Caco-2 (cell line): ENCODE data around the gene HOXB9. TPM values are rescaled to one million over a fixed set of nuclear protein-coding genes. Genes with fewer than 3 reads are reported as not detected.

Experiments
- BruUV-seq: library from RNA; stranded (reverse); fragments of 400-500 nt; replicated peaks from 2 replicates; lab custom pipeline; 2021; lab: Mats Ljungman, UMichigan
- CTCF ChIA-PET: fragments of 300-600 bp; sonication (Branson Sonifier 250); formaldehyde crosslinking; loops from one replicate; lab custom pipeline; 2022; ENCODE audit warnings: antibody characterized with exemption; lab: Charles Lee
- POLR2A ChIA-PET: fragments of 300-600 bp; sonication (Branson Sonifier 250); formaldehyde crosslinking; loops from one replicate; lab custom pipeline; 2022; ENCODE audit warnings: antibody characterized with exemption; lab: Charles Lee
- DNase-seq, 2 experiments: peaks; one replicate each; pipeline versions ENCODE4 v3.0.0 to v3.0.0-alpha.2; 2020 to 2022
- H3K27me3 ChIP-seq: replicated peaks from 2 replicates; pipeline ENCODE4 v1.6.0; 2011; ENCODE audit warnings: low read length; ENCODE audit not compliant: control insufficient read depth, insufficient read depth
- H3K36me3 ChIP-seq: 2 replicates; pipeline ENCODE4 v1.5.1; 2011; ENCODE audit warnings: low read length; ENCODE audit not compliant: control insufficient read depth, insufficient read depth
- H3K4me1 ChIP-seq: fragments of 250-450 bp; sonication (Bioruptor Pico); 2 replicates; pipeline ENCODE4 v1.5.1; 2020; ENCODE audit warnings: mild to moderate bottlenecking
- H3K4me3 ChIP-seq: 2 replicates; pipeline ENCODE4 v1.5.1; 2011; ENCODE audit warnings: low read depth, mild to moderate bottlenecking, control low read depth, low read length
- H3K9me3 ChIP-seq: fragments of 250-450 bp; sonication (Bioruptor Pico); 2 replicates; pipeline ENCODE4 v1.5.1; 2020; ENCODE audit warnings: mild to moderate bottlenecking, moderate library complexity
- H3K27ac Mint-ChIP-seq: one replicate; pipeline ENCODE4 v1.8.0; 2022; ENCODE audit warnings: mixed read lengths; ENCODE audit not compliant: unreplicated experiment
- H3K27me3 Mint-ChIP-seq: one replicate; pipeline ENCODE4 v1.8.0; 2022; ENCODE audit warnings: mixed read lengths; ENCODE audit not compliant: insufficient read depth, unreplicated experiment
- H3K36me3 Mint-ChIP-seq: one replicate; pipeline ENCODE4 v1.8.0; 2022; ENCODE audit warnings: mild to moderate bottlenecking, mixed read lengths; ENCODE audit not compliant: insufficient read depth, unreplicated experiment
- H3K4me1 Mint-ChIP-seq: one replicate; pipeline ENCODE4 v1.8.0; 2022; ENCODE audit warnings: low read depth, mixed read lengths; ENCODE audit not compliant: unreplicated experiment
- H3K4me3 Mint-ChIP-seq: one replicate; pipeline ENCODE4 v1.8.0; 2022; ENCODE audit warnings: mild to moderate bottlenecking, moderate library complexity, mixed read lengths; ENCODE audit not compliant: unreplicated experiment
- H3K9me3 Mint-ChIP-seq: one replicate; pipeline ENCODE4 v1.8.0; 2022; ENCODE audit warnings: mixed read lengths; ENCODE audit not compliant: unreplicated experiment
- intact Hi-C: fragments of 100-400 bp; cut with micrococcal nuclease; formaldehyde crosslinking; loops from one replicate; pipeline ENCODE4 v1.10.0; 2022; ENCODE audit not compliant: unreplicated experiment
- total RNA-seq: library from RNA; stranded (reverse); gene quantifications from 2 replicates; pipeline ENCODE4 v1.2.3, GENCODE V29; 2022
- TF ChIP-seq, protein P1 (sequence below), 2 experiments: fragments of 200-600 bp in 1 of 2; IDR thresholded peaks; 1 replicate in 1 of 2; 2 replicates in 1 of 2; pipeline versions ENCODE4 v1.5.1 to v1.8.0; 2011 to 2022; ENCODE audit warnings: antibody characterized with exemption in 1 of 2, control low read depth in 1 of 2, inconsistent platforms in 1 of 2, low read depth in 1 of 2, low read length in 1 of 2, mild to moderate bottlenecking in 1 of 2, moderate library complexity in 1 of 2; ENCODE audit not compliant: insufficient read depth in 1 of 2, severe bottlenecking in 1 of 2, unreplicated experiment in 1 of 2

The HOXB9 gene
- total RNA-seq, 1 experiment from 2014 or later = 4.5 TPM

GRCh38 chr17:48575673-48576478 is 50.3 kb downstream of the HOXB9 start:
- TSS peak; percentile 28 for BruUV-seq
- H3K4me1 ChIP-seq = peaks cover 30% of the 10 kb centered on the region
- ChIA-PET POLR2A (no interaction called here), CTCF (interaction anchor here (1.0 kb wide), 1 partner anchor 20 kb away, joined by 3 read pairs; no protein-coding TSS in a partner anchor)
- peaks cover 4% of the 10 kb centered on the region for H3K36me3 Mint-ChIP-seq
- no peak overlapping the region for H3K4me3 Mint-ChIP-seq
- no peaks in the 10 kb centered on the region for H3K36me3 ChIP-seq
- no peaks in the 10 kb centered on the region for H3K9me3 Mint-ChIP-seq
- DNase-seq = no peak
- no peaks in the 10 kb centered on the region for H3K9me3 ChIP-seq
- no peak overlapping the region for H3K4me3 ChIP-seq
- intact Hi-C loops = no loop called here
- peaks cover 12% of the 10 kb centered on the region for H3K27me3 Mint-ChIP-seq
- peaks cover 22% of the 10 kb centered on the region for H3K4me1 Mint-ChIP-seq
- peaks cover 2% of the 10 kb centered on the region; the same call in 1 of the 2 replicates for H3K27me3 ChIP-seq
- H3K27ac Mint-ChIP-seq = no peak overlapping the region
- TF ChIP-seq, protein P1, sequence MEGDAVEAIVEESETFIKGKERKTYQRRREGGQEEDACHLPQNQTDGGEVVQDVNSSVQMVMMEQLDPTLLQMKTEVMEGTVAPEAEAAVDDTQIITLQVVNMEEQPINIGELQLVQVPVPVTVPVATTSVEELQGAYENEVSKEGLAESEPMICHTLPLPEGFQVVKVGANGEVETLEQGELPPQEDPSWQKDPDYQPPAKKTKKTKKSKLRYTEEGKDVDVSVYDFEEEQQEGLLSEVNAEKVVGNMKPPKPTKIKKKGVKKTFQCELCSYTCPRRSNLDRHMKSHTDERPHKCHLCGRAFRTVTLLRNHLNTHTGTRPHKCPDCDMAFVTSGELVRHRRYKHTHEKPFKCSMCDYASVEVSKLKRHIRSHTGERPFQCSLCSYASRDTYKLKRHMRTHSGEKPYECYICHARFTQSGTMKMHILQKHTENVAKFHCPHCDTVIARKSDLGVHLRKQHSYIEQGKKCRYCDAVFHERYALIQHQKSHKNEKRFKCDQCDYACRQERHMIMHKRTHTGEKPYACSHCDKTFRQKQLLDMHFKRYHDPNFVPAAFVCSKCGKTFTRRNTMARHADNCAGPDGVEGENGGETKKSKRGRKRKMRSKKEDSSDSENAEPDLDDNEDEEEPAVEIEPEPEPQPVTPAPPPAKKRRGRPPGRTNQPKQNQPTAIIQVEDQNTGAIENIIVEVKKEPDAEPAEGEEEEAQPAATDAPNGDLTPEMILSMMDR (IDR thresholded peaks at IDR 0.05; ENCODE audit: insufficient read depth in 1 of 2, low read depth in 1 of 2, low read length in 1 of 2, severe bottlenecking in 1 of 2, unreplicated experiment in 1 of 2) = no peak

GRCh38 chr17:48575066-48575582 is 51.0 kb downstream of the HOXB9 start:
- peaks cover 28% of the 10 kb centered on the region for H3K4me1 ChIP-seq
- no peak overlapping the region for H3K4me3 ChIP-seq
- no peaks in the 10 kb centered on the region for H3K36me3 ChIP-seq
- H3K27me3 ChIP-seq = peaks cover 2% of the 10 kb centered on the region; the same call in 1 of the 2 replicates
- H3K27me3 Mint-ChIP-seq = peaks cover 12% of the 10 kb centered on the region
- no TSS peak for BruUV-seq
- peaks cover 15% of the 10 kb centered on the region for H3K4me1 Mint-ChIP-seq
- H3K4me3 Mint-ChIP-seq = no peak overlapping the region
- no peak for DNase-seq
- no peaks in the 10 kb centered on the region for H3K9me3 Mint-ChIP-seq
- intact Hi-C loops = no loop called here
- H3K27ac Mint-ChIP-seq = no peak overlapping the region
- ChIA-PET POLR2A (no interaction called here), CTCF (interaction anchor here (1.2 kb wide), 2 partner anchors 29 to 74 kb away, joined by 3 to 8 read pairs; no protein-coding TSS in a partner anchor)
- H3K9me3 ChIP-seq = no peaks in the 10 kb centered on the region
- TF ChIP-seq, protein P1 (IDR thresholded peaks at IDR 0.05; ENCODE audit: insufficient read depth in 1 of 2, low read depth in 1 of 2, low read length in 1 of 2, severe bottlenecking in 1 of 2, unreplicated experiment in 1 of 2) = no peak
- H3K36me3 Mint-ChIP-seq = peaks cover 4% of the 10 kb centered on the region

GRCh38 chr17:48574505-48575065 is 51.6 kb downstream of the HOXB9 start:
- Histone ChIP-seq H3K9me3 (no peaks in the 10 kb centered on the region), H3K4me3 (no peak overlapping the region), H3K27me3 (peaks cover 2% of the 10 kb centered on the region; the same call in 1 of the 2 replicates), H3K4me1 (peaks cover 29% of the 10 kb centered on the region), H3K36me3 (no peaks in the 10 kb centered on the region)
- intact Hi-C loops = no loop called here
- Mint-ChIP-seq H3K4me3 (no peak overlapping the region), H3K27me3 (peaks cover 9% of the 10 kb centered on the region), H3K4me1 (peaks cover 9% of the 10 kb centered on the region), H3K27ac (no peak overlapping the region), H3K9me3 (no peaks in the 10 kb centered on the region), H3K36me3 (peaks cover 4% of the 10 kb centered on the region)
- POLR2A ChIA-PET = no interaction called here
- no peak for DNase-seq
- CTCF ChIA-PET = interaction anchor here (0.6 to 1.2 kb wide), 3 partner anchors 28 to 73 kb away, joined by 3 to 11 read pairs (median 8); no protein-coding TSS in a partner anchor
- no TSS peak for BruUV-seq
- TF ChIP-seq, protein P1 (IDR thresholded peaks at IDR 0.05; ENCODE audit: insufficient read depth in 1 of 2, low read depth in 1 of 2, low read length in 1 of 2, severe bottlenecking in 1 of 2, unreplicated experiment in 1 of 2) = no peak
